ENCODE data around the gene SLC2A1.

SLC2A1 gene

GRCh38 chr1:42944246-42944928 is 14.3 kb downstream of the SLC2A1 start:
- Histone ChIP-seq H3K4me1 (ENCODE audit: control insufficient read depth in 1 of 2, insufficient read depth in 2 of 2, low read length in 2 of 2) (peaks cover 75 to 76% of the 10 kb centered on the region in 2 experiments), H3K79me1 (ENCODE audit: low read length) (peaks cover 48% of the 10 kb centered on the region), H4K12ac (ENCODE audit: low read depth, low read length) (no peak overlapping the region), H4K91ac (ENCODE audit: low read depth, low read length) (peak overlapping the region; percentile 1), H3K4me3 (ENCODE audit: low read depth, low read length) (no peak overlapping the region), H2BK120ac (ENCODE audit: insufficient read depth, low read length, poor library complexity) (no peak overlapping the region), H3K27me3 (ENCODE audit: insufficient read depth, low read length) (no peaks in the 10 kb centered on the region), H3K79me2 (ENCODE audit: control insufficient read depth, insufficient read depth, low read length, poor library complexity) (peaks cover 52% of the 10 kb centered on the region), H3K9ac (ENCODE audit: low read length) (no peak overlapping the region), H3K18ac (ENCODE audit: low read length) (peak overlapping the region; percentile 76), H3K23ac (ENCODE audit: low read length) (no peak overlapping the region), H3K9me3 (ENCODE audit: insufficient read depth, low read depth, low read length) (no peaks in the 10 kb centered on the region), H3K36me3 (ENCODE audit: control insufficient read depth in 1 of 2, insufficient read depth in 2 of 2, low read length in 2 of 2) (peaks cover 70 to 71% of the 10 kb centered on the region in 2 experiments), H2BK12ac (ENCODE audit: low read length) (peak overlapping the region; percentile 30), H2AK5ac (ENCODE audit: low read length) (no peak overlapping the region), H3K27ac (ENCODE audit: low read depth, low read length) (peak overlapping the region; percentile 57), H3K4ac (ENCODE audit: low read depth, low read length) (peak overlapping the region; percentile 37), H4K8ac (ENCODE audit: low read depth, low read length) (peak overlapping the region; percentile 22), H3K14ac (ENCODE audit: low read length) (peak overlapping the region; percentile 12), H2AFZ (ENCODE audit: insufficient read depth, low read length, poor library complexity) (no peak overlapping the region), H3K4me2 (ENCODE audit: low read length) (no peak overlapping the region), H2BK5ac (ENCODE audit: low read depth, low read length, poor library complexity) (peak overlapping the region; percentile 28)
- peak; percentile 80 to 85 for DNase-seq
- no CpG with 5 or more reads among the region's 9 CpGs for WGBS (ENCODE audit: extremely low coverage, insufficient coverage, insufficient read length)

DNA sequence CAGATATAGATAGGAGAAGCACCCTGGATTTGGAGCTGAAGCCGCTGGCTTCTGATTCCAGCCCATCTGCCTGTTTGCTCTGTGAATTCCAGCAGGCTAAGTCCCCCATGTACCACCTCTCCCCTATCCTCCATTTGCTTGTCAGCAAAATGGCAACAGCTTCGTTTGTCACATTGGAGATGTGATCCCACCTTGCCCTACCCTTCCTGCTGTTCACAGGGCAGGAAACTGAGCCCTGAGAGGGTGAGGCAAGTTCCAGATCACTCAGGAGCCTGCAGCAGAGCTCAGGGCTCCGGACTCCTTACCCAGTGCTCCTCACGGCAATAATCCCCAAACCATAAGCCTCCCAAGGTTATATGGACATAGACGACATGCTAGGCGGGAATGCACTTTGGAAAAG is 14.9 kb downstream of the SLC2A1 start:
- WGBS (ENCODE audit: extremely low coverage, insufficient coverage, insufficient read length), result no CpG with 5 or more reads among the region's 6 CpGs
- peaks cover 77 to 79% of the 10 kb centered on the region in 2 experiments for H3K4me1 ChIP-seq (ENCODE audit: control insufficient read depth in 1 of 2, insufficient read depth in 2 of 2, low read length in 2 of 2)
- no peak overlapping the region for H2AFZ ChIP-seq (ENCODE audit: insufficient read depth, low read length, poor library complexity)

DNA sequence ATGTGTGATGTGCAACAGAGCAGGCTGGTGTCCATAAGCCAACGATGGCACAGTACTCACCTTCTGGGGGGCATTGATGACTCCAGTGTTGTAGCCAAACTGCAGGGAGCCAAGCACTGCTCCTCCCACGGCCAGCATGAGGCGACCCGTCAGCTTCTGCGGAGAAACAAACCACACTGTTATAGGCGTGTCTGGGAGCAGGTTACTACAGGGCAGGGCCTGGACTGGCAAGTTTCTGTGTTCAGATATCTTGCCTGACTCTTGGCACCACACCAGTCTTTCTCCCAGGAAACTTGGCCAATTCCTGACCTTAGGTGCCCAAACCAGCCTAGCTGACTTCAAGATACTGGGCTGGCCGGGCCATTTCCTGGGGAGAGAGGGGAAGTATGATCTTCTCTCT is 15.5 kb downstream of the SLC2A1 start:
- no peak overlapping the region for H2AK5ac ChIP-seq (ENCODE audit: low read length)
- no peak overlapping the region for H3K14ac ChIP-seq (ENCODE audit: low read length)
- no peaks in the 10 kb centered on the region for H3K27me3 ChIP-seq (ENCODE audit: insufficient read depth, low read length)
- no peak overlapping the region for H3K9ac ChIP-seq (ENCODE audit: low read length)
- no peak overlapping the region for H3K4me3 ChIP-seq (ENCODE audit: low read depth, low read length)
- DNase-seq, result no peak
- peak overlapping the region; percentile 12 for H2BK120ac ChIP-seq (ENCODE audit: insufficient read depth, low read length, poor library complexity)
- peaks cover 51% of the 10 kb centered on the region for H3K79me2 ChIP-seq (ENCODE audit: control insufficient read depth, insufficient read depth, low read length, poor library complexity)
- peak overlapping the region; percentile 53 for H3K18ac ChIP-seq (ENCODE audit: low read length)
- no peak overlapping the region for H2AFZ ChIP-seq (ENCODE audit: insufficient read depth, low read length, poor library complexity)
- peaks cover 78% of the 10 kb centered on the region in 2 experiments for H3K36me3 ChIP-seq (ENCODE audit: control insufficient read depth in 1 of 2, insufficient read depth in 2 of 2, low read length in 2 of 2)
- no peak overlapping the region for H4K12ac ChIP-seq (ENCODE audit: low read depth, low read length)
- H4K8ac ChIP-seq (ENCODE audit: low read depth, low read length), result no peak overlapping the region
- H3K4me1 ChIP-seq (ENCODE audit: control insufficient read depth in 1 of 2, insufficient read depth in 2 of 2, low read length in 2 of 2), result peaks cover 78 to 79% of the 10 kb centered on the region in 2 experiments
- no peaks in the 10 kb centered on the region for H3K9me3 ChIP-seq (ENCODE audit: insufficient read depth, low read depth, low read length)
- H3K79me1 ChIP-seq (ENCODE audit: low read length), result peaks cover 50% of the 10 kb centered on the region
- H2BK12ac ChIP-seq (ENCODE audit: low read length), result peak overlapping the region; percentile 0
- WGBS (ENCODE audit: extremely low coverage, insufficient coverage, insufficient read length), result no CpG with 5 or more reads among the region's 7 CpGs
- H4K91ac ChIP-seq (ENCODE audit: low read depth, low read length), result peak overlapping the region; percentile 12
- H2BK5ac ChIP-seq (ENCODE audit: low read depth, low read length, poor library complexity), result no peak overlapping the region
- peak overlapping the region; percentile 37 for H3K4ac ChIP-seq (ENCODE audit: low read depth, low read length)
- no peak overlapping the region for H3K4me2 ChIP-seq (ENCODE audit: low read length)
- H3K23ac ChIP-seq (ENCODE audit: low read length), result no peak overlapping the region
- H3K27ac ChIP-seq (ENCODE audit: low read depth, low read length), result peak overlapping the region; percentile 40

More for the DNA sequence above, 14.9 kb downstream of the SLC2A1 start:
- Histone ChIP-seq H3K18ac (ENCODE audit: low read length) (peak overlapping the region; percentile 53), H3K9ac (ENCODE audit: low read length) (no peak overlapping the region), H3K36me3 (ENCODE audit: control insufficient read depth in 1 of 2, insufficient read depth in 2 of 2, low read length in 2 of 2) (peaks cover 77% of the 10 kb centered on the region in 2 experiments), H3K4ac (ENCODE audit: low read depth, low read length) (peak overlapping the region; percentile 37), H2BK12ac (ENCODE audit: low read length) (peak overlapping the region; percentile 0), H3K4me2 (ENCODE audit: low read length) (no peak overlapping the region), H3K79me2 (ENCODE audit: control insufficient read depth, insufficient read depth, low read length, poor library complexity) (peaks cover 52% of the 10 kb centered on the region), H3K9me3 (ENCODE audit: insufficient read depth, low read depth, low read length) (no peaks in the 10 kb centered on the region), H2BK5ac (ENCODE audit: low read depth, low read length, poor library complexity) (peak overlapping the region; percentile 1), H4K91ac (ENCODE audit: low read depth, low read length) (peak overlapping the region; percentile 12), H3K27ac (ENCODE audit: low read depth, low read length) (peak overlapping the region; percentile 40), H3K14ac (ENCODE audit: low read length) (peak overlapping the region; percentile 19), H2AK5ac (ENCODE audit: low read length) (no peak overlapping the region), H4K8ac (ENCODE audit: low read depth, low read length) (peak overlapping the region; percentile 11), H3K4me3 (ENCODE audit: low read depth, low read length) (no peak overlapping the region), H3K27me3 (ENCODE audit: insufficient read depth, low read length) (no peaks in the 10 kb centered on the region), H2BK120ac (ENCODE audit: insufficient read depth, low read length, poor library complexity) (peak overlapping the region; percentile 12), H3K23ac (ENCODE audit: low read length) (no peak overlapping the region), H4K12ac (ENCODE audit: low read depth, low read length) (no peak overlapping the region), H3K79me1 (ENCODE audit: low read length) (peaks cover 51% of the 10 kb centered on the region)
- DNase-seq, result no peak

DNA sequence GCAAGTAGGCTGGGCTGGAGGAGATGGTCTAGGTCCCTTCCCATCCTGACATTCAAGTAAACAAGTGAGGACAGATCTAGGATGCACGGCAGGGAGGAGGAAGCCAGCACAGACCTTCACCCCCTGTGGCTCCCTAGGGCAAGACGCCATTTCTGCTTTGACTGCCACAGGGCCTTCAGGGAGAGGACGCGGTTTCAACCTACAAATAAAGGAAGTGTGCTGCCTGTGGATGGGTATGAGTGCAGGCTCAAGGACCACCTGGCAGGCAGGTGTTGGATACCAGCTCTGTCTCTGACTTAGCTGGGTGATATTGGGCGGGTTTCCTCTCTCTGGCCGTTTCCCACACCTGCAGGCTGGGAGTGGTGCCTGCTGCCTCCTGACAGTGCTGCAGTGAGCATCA is 16.2 kb downstream of the SLC2A1 start:
- peak overlapping the region; percentile 54 for H2BK120ac ChIP-seq (ENCODE audit: insufficient read depth, low read length, poor library complexity)
- H2BK5ac ChIP-seq (ENCODE audit: low read depth, low read length, poor library complexity), result peak overlapping the region; percentile 80
- no peak overlapping the region for H3K9ac ChIP-seq (ENCODE audit: low read length)
- peaks cover 77 to 78% of the 10 kb centered on the region in 2 experiments for H3K36me3 ChIP-seq (ENCODE audit: control insufficient read depth in 1 of 2, insufficient read depth in 2 of 2, low read length in 2 of 2)
- peaks cover 49% of the 10 kb centered on the region for H3K79me2 ChIP-seq (ENCODE audit: control insufficient read depth, insufficient read depth, low read length, poor library complexity)
- peaks cover 44% of the 10 kb centered on the region for H3K79me1 ChIP-seq (ENCODE audit: low read length)
- H4K12ac ChIP-seq (ENCODE audit: low read depth, low read length), result no peak overlapping the region
- peaks cover 77% of the 10 kb centered on the region in 2 experiments for H3K4me1 ChIP-seq (ENCODE audit: control insufficient read depth in 1 of 2, insufficient read depth in 2 of 2, low read length in 2 of 2)
- no peak overlapping the region for H2AFZ ChIP-seq (ENCODE audit: insufficient read depth, low read length, poor library complexity)
- H3K4ac ChIP-seq (ENCODE audit: low read depth, low read length), result peak overlapping the region; percentile 31
- H3K4me2 ChIP-seq (ENCODE audit: low read length), result no peak overlapping the region
- H3K27ac ChIP-seq (ENCODE audit: low read depth, low read length), result peak overlapping the region; percentile 82
- no peak overlapping the region for H3K23ac ChIP-seq (ENCODE audit: low read length)
- peak overlapping the region; percentile 16 for H4K8ac ChIP-seq (ENCODE audit: low read depth, low read length)
- peak overlapping the region; percentile 2 for H3K14ac ChIP-seq (ENCODE audit: low read length)
- no peak overlapping the region for H2AK5ac ChIP-seq (ENCODE audit: low read length)
- no peak overlapping the region for H3K4me3 ChIP-seq (ENCODE audit: low read depth, low read length)
- no peaks in the 10 kb centered on the region for H3K27me3 ChIP-seq (ENCODE audit: insufficient read depth, low read length)
- H2BK12ac ChIP-seq (ENCODE audit: low read length), result peak overlapping the region; percentile 79
- no peaks in the 10 kb centered on the region for H3K9me3 ChIP-seq (ENCODE audit: insufficient read depth, low read depth, low read length)
- peak overlapping the region; percentile 72 for H4K91ac ChIP-seq (ENCODE audit: low read depth, low read length)
- no peak for DNase-seq
- H3K18ac ChIP-seq (ENCODE audit: low read length), result peak overlapping the region; percentile 42
- WGBS (ENCODE audit: extremely low coverage, insufficient coverage, insufficient read length), result no CpG with 5 or more reads among the region's 6 CpGs

All from trophoblast cell (in vitro differentiated cells and primary cell).